Measurements from ENCODE around the gene SRBD1. TPM values are rescaled to one million over a fixed set of nuclear protein-coding genes. Genes with fewer than 3 reads are reported as not detected.

SRBD1 gene
- total and polyA plus RNA-seq, 8 donors, result 13.4 to 20.0 (median 17.6) TPM

DNA sequence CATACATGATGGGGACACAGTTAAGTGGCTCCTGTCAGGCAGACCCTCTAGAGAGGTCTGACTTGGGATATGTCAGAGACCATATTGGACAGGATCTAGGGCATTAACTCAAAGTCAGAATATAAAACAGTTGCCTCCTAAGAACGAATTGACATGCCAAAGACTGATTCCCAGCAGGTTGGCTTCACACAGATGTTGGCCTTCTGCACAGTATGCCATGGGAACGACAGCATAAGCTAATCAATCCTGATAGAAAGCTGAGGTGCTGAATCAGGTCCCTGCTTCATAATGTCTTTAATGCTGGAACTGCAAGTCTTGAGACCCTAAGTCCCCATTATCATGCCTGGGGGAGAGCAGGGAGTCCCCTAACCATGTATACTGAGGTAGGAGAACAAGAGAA, 165.1 kb downstream of the SRBD1 start:
- no peaks in the 10 kb centered on the region for H3K27me3 ChIP-seq
- no peak for DNase-seq
- no peak overlapping the region for H3K4me3 ChIP-seq
- intact Hi-C loops (cut with DNase I), result no loop called here
- no peak for ATAC-seq
- H3K9me3 ChIP-seq, result no peaks in the 10 kb centered on the region
- TF ChIP-seq, protein P1, sequence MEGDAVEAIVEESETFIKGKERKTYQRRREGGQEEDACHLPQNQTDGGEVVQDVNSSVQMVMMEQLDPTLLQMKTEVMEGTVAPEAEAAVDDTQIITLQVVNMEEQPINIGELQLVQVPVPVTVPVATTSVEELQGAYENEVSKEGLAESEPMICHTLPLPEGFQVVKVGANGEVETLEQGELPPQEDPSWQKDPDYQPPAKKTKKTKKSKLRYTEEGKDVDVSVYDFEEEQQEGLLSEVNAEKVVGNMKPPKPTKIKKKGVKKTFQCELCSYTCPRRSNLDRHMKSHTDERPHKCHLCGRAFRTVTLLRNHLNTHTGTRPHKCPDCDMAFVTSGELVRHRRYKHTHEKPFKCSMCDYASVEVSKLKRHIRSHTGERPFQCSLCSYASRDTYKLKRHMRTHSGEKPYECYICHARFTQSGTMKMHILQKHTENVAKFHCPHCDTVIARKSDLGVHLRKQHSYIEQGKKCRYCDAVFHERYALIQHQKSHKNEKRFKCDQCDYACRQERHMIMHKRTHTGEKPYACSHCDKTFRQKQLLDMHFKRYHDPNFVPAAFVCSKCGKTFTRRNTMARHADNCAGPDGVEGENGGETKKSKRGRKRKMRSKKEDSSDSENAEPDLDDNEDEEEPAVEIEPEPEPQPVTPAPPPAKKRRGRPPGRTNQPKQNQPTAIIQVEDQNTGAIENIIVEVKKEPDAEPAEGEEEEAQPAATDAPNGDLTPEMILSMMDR (IDR thresholded peaks at IDR 0.05), result no peak
- H3K4me1 ChIP-seq, result no peaks in the 10 kb centered on the region
- no peaks in the 10 kb centered on the region for H3K36me3 ChIP-seq
- no peak overlapping the region for H3K27ac ChIP-seq

DNA sequence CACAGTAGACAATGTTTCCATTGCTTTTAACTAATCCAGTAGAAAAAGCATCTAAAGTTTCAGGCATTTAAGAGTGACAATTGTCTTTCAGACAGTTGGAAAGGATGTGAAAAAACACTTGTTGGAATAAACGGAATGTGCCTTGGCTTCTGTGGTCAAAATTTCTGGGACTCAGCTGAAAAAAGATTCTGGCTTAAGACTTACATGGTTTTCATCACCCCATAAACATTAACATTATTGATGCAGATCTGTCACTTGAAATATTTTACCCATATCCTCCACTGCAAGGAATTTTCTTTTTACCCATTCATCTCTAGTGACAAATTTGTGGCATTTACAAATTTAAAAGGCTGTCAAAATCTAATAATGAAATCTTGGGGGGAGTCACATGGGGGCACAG, 166.0 kb downstream of the SRBD1 start:
- DNase-seq (no peak), ATAC-seq (no peak)
- intact Hi-C loops (cut with DNase I), result no loop called here
- TF ChIP-seq, protein P1 (IDR thresholded peaks at IDR 0.05), result no peak
- Histone ChIP-seq H3K4me3 (no peak overlapping the region), H3K4me1 (no peaks in the 10 kb centered on the region), H3K27ac (no peak overlapping the region), H3K36me3 (no peaks in the 10 kb centered on the region), H3K9me3 (no peaks in the 10 kb centered on the region), H3K27me3 (no peaks in the 10 kb centered on the region)

DNA sequence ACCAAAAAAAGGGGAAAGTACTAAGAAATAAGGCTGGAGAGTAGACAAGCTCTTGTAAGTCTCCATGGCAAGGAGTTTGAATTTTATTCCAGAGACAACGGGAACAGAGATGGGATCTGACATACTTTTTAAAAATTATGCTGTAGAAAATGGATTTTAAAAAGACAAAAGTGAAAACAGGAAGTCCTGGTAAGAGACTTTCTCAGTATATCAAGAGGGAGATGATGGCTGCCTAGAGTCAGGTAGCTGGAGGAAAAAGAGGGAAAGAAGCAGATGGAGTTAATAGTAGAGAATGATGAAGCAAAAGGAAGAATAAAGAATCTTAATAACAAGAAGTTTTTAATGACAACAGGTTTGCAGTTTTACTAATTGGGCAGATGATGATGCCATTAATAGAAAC, 168.1 kb downstream of the SRBD1 start:
- no peaks in the 10 kb centered on the region for H3K36me3 ChIP-seq
- intact Hi-C loops (cut with DNase I), result no loop called here
- H3K27ac ChIP-seq, result no peak overlapping the region
- no peak overlapping the region for H3K4me3 ChIP-seq
- H3K27me3 ChIP-seq, result no peaks in the 10 kb centered on the region
- TF ChIP-seq, protein P1 (IDR thresholded peaks at IDR 0.05), result no peak
- H3K4me1 ChIP-seq, result no peaks in the 10 kb centered on the region
- no peaks in the 10 kb centered on the region for H3K9me3 ChIP-seq
- no peak for ATAC-seq
- no peak for DNase-seq

DNA sequence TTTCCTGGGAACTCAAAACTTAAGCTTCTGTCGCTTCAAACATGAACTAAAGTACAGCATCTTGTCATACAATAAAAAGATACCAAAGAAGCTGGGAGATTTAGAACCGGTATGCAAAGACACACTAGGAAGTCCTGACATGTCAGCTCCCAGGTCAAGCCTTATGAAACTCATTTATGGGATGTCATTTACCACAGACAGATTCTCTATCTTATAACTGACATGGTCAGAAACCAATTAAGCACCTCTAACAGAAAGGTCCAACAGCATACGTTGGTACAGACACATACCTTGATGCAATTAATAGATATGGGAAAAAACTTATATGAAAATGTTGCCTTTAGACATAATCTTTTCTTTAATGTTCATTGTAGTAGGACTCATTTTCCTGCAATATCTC, 169.0 kb downstream of the SRBD1 start:
- no peak for ATAC-seq
- no peak for DNase-seq
- Histone ChIP-seq H3K4me3 (no peak overlapping the region), H3K4me1 (no peaks in the 10 kb centered on the region), H3K27ac (no peak overlapping the region), H3K36me3 (no peaks in the 10 kb centered on the region), H3K9me3 (no peaks in the 10 kb centered on the region), H3K27me3 (no peaks in the 10 kb centered on the region)
- TF ChIP-seq, protein P1 (IDR thresholded peaks at IDR 0.05), result no peak
- intact Hi-C loops (cut with DNase I), result no loop called here

DNA sequence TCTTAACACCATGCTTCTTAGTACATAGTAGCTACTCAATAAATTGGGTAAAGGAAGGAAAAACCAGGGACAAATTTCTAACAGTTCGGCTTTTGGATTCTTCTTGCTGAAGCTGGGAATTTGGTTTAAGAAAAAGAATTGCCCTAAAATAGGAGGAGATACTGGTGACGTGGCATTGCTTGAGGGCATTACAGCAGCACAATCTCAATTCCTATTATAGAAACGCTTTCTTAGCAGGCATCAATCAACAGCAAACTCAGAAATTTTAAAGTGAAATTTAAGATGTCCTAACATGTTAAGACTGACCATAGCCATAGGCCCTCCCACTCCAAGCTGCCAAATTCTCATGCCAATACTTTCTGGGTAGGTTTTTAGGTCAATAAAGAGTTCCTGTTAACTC, 169.5 kb downstream of the SRBD1 start:
- no peak overlapping the region for H3K27ac ChIP-seq
- intact Hi-C loops (cut with DNase I), result no loop called here
- DNase-seq (no peak), ATAC-seq (no peak)
- TF ChIP-seq, protein P1 (IDR thresholded peaks at IDR 0.05), result no peak
- no peak overlapping the region for H3K4me3 ChIP-seq
- H3K4me1 ChIP-seq, result no peaks in the 10 kb centered on the region
- no peaks in the 10 kb centered on the region for H3K36me3 ChIP-seq
- H3K27me3 ChIP-seq, result no peaks in the 10 kb centered on the region
- no peaks in the 10 kb centered on the region for H3K9me3 ChIP-seq

Measured in left lung (tissue), 10 donors.